AG04449 (cell line): ENCODE results near the gene BOLA3.

Source experiments
- CTCF ChIA-PET: fragments of 350-600 bp; formaldehyde crosslinking; extraction: SDS; loops from one replicate; lab custom pipeline; 2021; ENCODE audit warnings: antibody characterized with exemption; lab: Yijun Ruan, JAX
- POLR2A ChIA-PET: fragments of 400-600, 350-600 bp; formaldehyde crosslinking; extraction: SDS; loops from one replicate; lab custom pipeline; 2020; ENCODE audit warnings: antibody characterized with exemption, inconsistent platforms; lab: Yijun Ruan, JAX
- DNase-seq: peaks from one replicate; pipeline ENCODE4 v3.0.0-alpha.2; 2010; ENCODE audit warnings: low read depth, low spot score
- H3K4me3 ChIP-seq: 2 replicates; pipeline ENCODE4 v1.5.1; 2011; ENCODE audit warnings: low read depth, mild to moderate bottlenecking, control low read depth, low read length
- TF ChIP-seq, protein P1 (sequence below): IDR thresholded peaks from one replicate; pipeline ENCODE4 v1.5.1; 2011; ENCODE audit warnings: mild to moderate bottlenecking, moderate library complexity, low read length, control low read depth, inconsistent platforms; ENCODE audit not compliant: insufficient read depth; ENCODE audit errors: missing control alignments

The BOLA3 gene

DNA sequence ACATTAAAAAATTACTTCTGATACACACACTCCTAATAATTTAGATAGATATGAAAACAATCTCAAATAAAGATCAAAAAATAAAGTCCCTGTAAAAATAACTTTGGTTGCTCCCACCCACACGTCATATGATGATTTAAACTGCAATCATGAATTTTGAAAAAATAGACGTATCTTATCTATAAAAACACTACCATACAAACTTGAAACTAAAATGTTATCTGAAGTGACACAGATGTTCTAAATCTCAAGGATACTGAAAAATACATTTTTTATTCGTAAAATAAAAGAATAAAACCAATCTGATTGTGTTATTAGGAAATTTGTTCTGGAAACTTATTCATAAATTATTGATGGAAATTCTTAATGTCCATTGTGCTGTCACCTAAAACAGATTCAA is 8.1 kb upstream of the BOLA3 start:
- no peak overlapping the region for H3K4me3 ChIP-seq
- POLR2A ChIA-PET: interaction anchor here (1.0 to 1.1 kb wide), 2 partner anchors 13 to 23 kb away, joined by 3 to 7 read pairs; partner anchors contain the start of gene MOB1A
- DNase-seq: no peak
- TF ChIP-seq, protein P1, sequence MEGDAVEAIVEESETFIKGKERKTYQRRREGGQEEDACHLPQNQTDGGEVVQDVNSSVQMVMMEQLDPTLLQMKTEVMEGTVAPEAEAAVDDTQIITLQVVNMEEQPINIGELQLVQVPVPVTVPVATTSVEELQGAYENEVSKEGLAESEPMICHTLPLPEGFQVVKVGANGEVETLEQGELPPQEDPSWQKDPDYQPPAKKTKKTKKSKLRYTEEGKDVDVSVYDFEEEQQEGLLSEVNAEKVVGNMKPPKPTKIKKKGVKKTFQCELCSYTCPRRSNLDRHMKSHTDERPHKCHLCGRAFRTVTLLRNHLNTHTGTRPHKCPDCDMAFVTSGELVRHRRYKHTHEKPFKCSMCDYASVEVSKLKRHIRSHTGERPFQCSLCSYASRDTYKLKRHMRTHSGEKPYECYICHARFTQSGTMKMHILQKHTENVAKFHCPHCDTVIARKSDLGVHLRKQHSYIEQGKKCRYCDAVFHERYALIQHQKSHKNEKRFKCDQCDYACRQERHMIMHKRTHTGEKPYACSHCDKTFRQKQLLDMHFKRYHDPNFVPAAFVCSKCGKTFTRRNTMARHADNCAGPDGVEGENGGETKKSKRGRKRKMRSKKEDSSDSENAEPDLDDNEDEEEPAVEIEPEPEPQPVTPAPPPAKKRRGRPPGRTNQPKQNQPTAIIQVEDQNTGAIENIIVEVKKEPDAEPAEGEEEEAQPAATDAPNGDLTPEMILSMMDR: no peak
- CTCF ChIA-PET: interaction anchor here (1.0 to 13.0 kb wide), 3 partner anchors 8 to 331 kb away, joined by 5 to 221 read pairs (median 5); partner anchors contain the start of genes BOLA3, MOB1A and STAMBP

DNA sequence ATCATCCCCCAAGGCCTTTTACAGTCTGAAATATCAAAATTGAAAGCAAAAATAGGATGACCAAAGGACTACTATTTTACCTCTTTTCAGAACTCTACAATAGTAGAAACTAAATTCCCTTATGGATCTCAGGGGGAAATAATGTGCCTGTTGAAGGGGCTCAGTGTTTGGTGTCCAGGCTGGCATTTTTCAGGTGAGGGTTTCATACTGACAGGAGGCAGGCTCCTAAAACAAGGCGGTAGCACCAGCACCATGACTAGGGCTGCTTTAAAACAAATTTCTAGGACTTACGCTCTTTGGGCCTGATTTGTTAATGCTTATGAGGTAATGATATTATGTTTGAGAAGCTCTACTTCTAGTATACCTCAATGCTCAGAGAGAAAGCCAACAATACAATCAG is 5.2 kb upstream of the BOLA3 start:
- H3K4me3 ChIP-seq: no peak overlapping the region
- ChIA-PET POLR2A (no interaction called here), CTCF (interaction anchor here (13.0 kb wide), 1 partner anchor 329 kb away, joined by 221 read pairs; the partner anchor contains the start of gene STAMBP)
- TF ChIP-seq, protein P1: no peak
- DNase-seq: no peak

DNA sequence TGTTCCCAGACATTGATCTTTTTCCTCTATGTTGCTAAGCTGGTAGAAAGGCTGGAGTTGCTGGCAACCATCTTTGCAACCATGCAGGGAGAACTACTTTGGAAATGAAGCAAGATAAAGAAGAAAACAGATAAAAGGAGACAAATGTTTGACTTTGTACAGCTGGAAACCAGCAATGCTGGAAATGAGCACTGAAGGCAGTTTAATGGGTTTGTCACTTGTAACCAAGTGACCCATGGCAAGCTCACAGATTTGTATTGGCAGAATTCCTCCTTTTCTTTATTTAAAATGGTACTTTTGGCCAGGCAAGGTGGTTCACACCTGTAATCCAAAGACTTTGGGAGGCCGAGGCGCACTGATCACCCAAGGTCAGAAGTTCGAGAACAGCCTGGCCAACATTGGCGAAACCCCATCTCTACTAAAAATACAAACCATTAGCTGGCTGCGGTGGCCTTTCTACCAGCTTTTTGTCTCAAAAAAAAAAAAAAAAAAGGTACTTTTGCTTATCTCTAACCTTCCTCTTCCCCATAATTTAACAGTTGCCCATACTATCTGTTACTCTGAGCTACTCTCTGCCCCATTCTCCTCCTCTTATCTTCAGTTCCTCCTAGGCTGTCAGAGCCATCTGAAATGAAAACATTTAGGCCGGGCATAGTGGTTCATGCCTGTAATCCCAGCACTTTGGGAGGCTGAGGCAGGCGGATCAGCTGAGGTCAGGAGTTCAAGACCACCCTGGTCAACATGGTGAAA is 2.0 kb upstream of the BOLA3 start:
- DNase-seq: no peak
- ChIA-PET POLR2A (interaction anchor here (0.6 to 1.6 kb wide), 2 partner anchors 29 to 55 kb away, joined by 3 to 6 read pairs; partner anchors contain the start of gene MOB1A), CTCF (interaction anchor here (0.8 to 13.0 kb wide), 8 partner anchors 11 to 325 kb away, joined by 3 to 221 read pairs (median 8); partner anchors contain the start of genes MOB1A and STAMBP)
- H3K4me3 ChIP-seq: no peak overlapping the region
- TF ChIP-seq, protein P1: no peak

DNA sequence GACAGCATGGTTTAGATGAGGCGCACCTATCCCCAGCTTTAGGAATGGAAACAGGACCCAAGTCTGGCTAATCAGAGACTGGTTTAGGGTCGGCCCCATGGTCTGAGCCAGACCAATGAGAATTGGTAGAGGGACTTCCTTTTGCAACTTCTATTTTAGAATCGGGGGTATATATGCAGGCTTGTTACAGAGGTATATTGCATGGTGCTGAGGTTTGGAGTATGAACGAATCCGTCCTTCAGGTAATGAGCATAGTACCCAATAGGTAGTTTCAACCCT is 1.5 kb upstream of the BOLA3 start:
- no peak for DNase-seq
- TF ChIP-seq, protein P1: no peak
- CTCF ChIA-PET: interaction anchor here (1.0 to 13.0 kb wide), 9 partner anchors 8 to 325 kb away, joined by 3 to 221 read pairs (median 6); partner anchors contain the start of gene STAMBP
- POLR2A ChIA-PET: interaction anchor here (0.6 kb wide), 1 partner anchor 55 kb away, joined by 3 read pairs; no protein-coding TSS in a partner anchor
- H3K4me3 ChIP-seq: no peak overlapping the region

DNA sequence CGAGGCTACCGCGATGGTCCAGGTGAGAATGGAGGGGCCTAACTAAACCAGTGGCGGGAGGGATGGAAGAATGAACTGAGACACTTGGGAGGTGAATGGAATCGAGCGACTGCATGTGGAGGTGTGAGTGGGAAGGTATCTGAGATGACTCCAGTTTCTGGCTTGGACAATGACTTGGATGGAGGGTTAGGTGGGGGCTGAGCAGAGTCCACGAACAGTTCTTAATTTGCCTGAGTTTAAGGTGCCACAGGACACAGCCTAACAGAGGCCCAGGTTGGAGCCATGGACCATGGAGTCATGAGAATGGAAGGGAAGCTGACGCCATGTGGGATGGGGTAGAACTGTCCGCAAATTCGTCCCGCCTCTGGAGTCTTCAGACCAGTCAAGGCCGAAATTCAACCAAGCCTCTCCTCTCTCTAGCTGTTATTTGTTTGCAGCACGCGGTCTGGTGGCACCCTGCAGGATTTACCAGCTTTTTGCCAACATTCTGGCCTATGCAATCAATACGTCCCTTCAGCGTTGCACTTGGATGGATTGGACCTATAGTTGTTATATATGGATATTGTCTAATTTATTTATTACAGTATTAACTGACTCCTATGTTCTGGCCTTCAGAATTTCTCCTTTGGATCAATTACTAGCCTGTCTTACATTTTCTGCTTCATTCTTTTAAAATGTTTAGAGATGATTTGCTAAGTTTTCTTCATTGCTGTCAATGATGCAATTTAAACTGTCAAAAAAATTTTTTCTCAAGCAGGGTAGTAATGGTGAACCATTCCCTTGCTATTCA is 940 bp upstream of the BOLA3 start:
- ChIA-PET POLR2A (interaction anchor here (0.9 kb wide), 1 partner anchor 30 kb away, joined by 4 read pairs; the partner anchor contains the start of gene MOB1A), CTCF (interaction anchor here (1.0 to 13.0 kb wide), 15 partner anchors 8 to 324 kb away, joined by 3 to 221 read pairs (median 6); partner anchors contain the start of genes MOB1A, MTHFD2 and STAMBP)
- peak overlapping the region; percentile 74 for H3K4me3 ChIP-seq
- TF ChIP-seq, protein P1: no peak
- DNase-seq: no peak
